AG04450 (cell line): ENCODE results near the gene CRIP3. TPM values are rescaled to one million over a fixed set of nuclear protein-coding genes. Genes with fewer than 3 reads are reported as not detected.

Source experiments
- CTCF ChIA-PET: fragments of 300-600, 350-600 bp; formaldehyde crosslinking; extraction: SDS; loops from one replicate; lab custom pipeline; 2022; ENCODE audit warnings: antibody characterized with exemption, inconsistent platforms; lab: Charles Lee
- POLR2A ChIA-PET: fragments of 350-600 bp; formaldehyde crosslinking; extraction: SDS; loops from one replicate; lab custom pipeline; 2021; ENCODE audit warnings: antibody characterized with exemption, inconsistent platforms; lab: Yijun Ruan, JAX
- DNase-seq: peaks from one replicate; pipeline ENCODE4 v3.0.0-alpha.2; 2011; ENCODE audit warnings: low read depth, low spot score
- H3K27ac ChIP-seq: one replicate; pipeline ENCODE4 v1.5.1; 2012; ENCODE audit warnings: low read depth, low read length, control low read depth
- H3K27me3 ChIP-seq: one replicate; pipeline ENCODE4 v1.6.0; 2012; ENCODE audit warnings: low read length; ENCODE audit not compliant: control insufficient read depth, insufficient read depth
- H3K4me3 ChIP-seq: 2 replicates; pipeline ENCODE4 v1.5.1; 2011; ENCODE audit warnings: mild to moderate bottlenecking, low read depth, low read length, control low read depth
- H3K9me3 ChIP-seq: 2 replicates; pipeline ENCODE4 v1.5.1; 2012; ENCODE audit warnings: low read length; ENCODE audit not compliant: control insufficient read depth, insufficient read depth
- CTCF ChIP-seq: IDR thresholded peaks from 2 replicates; pipeline ENCODE4 v1.5.1; 2011; ENCODE audit warnings: low read depth, low read length, control low read depth, inconsistent platforms
- polyA plus RNA-seq: library from polyadenylated mRNA; depleted of rRNA; stranded (reverse); fragments of >200 nt; gene quantifications from 2 replicates; pipeline ENCODE4 v1.2.3, GENCODE V29; 2011

Gene CRIP3
- polyA plus RNA-seq, 1 experiment = not detected

DNA sequence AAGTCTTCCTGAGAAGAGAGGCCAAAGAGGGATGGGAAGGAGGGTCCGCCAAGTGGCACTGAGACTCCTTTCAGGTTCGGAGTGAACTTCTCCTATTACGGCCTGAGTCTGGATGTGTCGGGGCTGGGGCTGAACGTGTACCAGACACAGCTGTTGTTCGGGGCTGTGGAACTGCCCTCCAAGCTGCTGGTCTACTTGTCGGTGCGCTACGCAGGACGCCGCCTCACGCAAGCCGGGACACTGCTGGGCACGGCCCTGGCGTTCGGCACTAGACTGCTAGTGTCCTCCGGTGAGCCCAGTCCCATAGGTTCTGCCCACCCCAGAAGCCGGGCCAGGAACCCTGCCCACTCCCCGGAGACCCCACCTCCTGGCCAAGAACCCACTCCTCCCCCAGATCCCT is 6.5 kb downstream of the CRIP3 start:
- H3K9me3 ChIP-seq = no peaks in the 10 kb centered on the region; the same call in 1 of the 2 replicates

GRCh38 chr6:43301081-43301870 is 7.3 kb downstream of the CRIP3 start:
- H3K27me3 ChIP-seq = peaks cover 57% of the 10 kb centered on the region
- no peak for TF ChIP-seq CTCF
- H3K4me3 ChIP-seq = no peak overlapping the region
- no peaks in the 10 kb centered on the region; the same call in 1 of the 2 replicates for H3K9me3 ChIP-seq
- CTCF ChIA-PET = no interaction called here
- H3K27ac ChIP-seq = no peak overlapping the region
- POLR2A ChIA-PET = no interaction called here
- DNase-seq = no peak

More for the DNA sequence above, 6.5 kb downstream of the CRIP3 start:
- no peak for DNase-seq
- ChIA-PET POLR2A (no interaction called here), CTCF (no interaction called here)
- Histone ChIP-seq H3K27ac (no peak overlapping the region), H3K27me3 (peaks cover 49% of the 10 kb centered on the region), H3K4me3 (no peak overlapping the region)
- no peak for TF ChIP-seq CTCF

DNA sequence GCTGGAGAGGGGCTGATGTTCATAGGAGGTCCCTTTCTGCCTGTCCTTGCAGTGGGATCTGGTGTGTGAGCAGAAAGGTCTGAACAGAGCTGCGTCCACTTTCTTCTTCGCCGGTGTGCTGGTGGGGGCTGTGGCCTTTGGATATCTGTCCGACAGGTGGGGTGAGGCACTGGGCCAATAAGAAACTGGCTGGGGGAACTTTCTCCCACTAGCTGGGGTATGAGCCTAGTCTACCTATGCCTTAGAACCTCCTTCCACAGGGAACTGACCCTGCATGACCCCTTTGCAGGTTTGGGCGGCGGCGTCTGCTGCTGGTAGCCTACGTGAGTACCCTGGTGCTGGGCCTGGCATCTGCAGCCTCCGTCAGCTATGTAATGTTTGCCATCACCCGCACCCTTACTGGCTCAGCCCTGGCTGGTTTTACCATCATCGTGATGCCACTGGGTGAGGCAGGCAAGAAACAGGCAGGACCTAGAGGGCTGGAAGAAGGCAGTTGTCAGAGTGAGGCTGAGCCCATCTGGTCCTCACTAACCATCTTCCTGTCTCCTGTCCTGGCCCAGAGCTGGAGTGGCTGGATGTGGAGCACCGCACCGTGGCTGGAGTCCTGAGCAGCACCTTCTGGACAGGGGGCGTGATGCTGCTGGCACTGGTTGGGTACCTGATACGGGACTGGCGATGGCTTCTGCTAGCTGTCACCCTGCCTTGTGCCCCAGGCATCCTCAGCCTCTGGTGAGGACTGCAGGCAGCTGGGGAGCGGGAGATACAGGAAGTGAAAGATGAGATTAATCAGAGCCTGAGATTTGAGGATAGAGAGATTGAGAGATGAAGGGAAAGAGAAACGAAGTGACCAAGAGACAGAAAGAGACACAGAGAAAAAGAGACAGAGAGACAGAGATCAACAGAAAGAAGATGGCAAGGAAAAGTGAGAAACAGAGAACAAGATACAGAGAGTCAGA is 9.0 kb downstream of the CRIP3 start:
- Histone ChIP-seq H3K4me3 (no peak overlapping the region), H3K9me3 (no peaks in the 10 kb centered on the region; the same call in 1 of the 2 replicates), H3K27me3 (peaks cover 60% of the 10 kb centered on the region), H3K27ac (no peak overlapping the region)
- CTCF ChIA-PET = interaction anchor here (1.2 kb wide), 1 partner anchor 71 kb away, joined by 3 read pairs; the partner anchor contains the start of gene DNPH1
- no peak for DNase-seq
- TF ChIP-seq CTCF = no peak
- POLR2A ChIA-PET = no interaction called here

DNA sequence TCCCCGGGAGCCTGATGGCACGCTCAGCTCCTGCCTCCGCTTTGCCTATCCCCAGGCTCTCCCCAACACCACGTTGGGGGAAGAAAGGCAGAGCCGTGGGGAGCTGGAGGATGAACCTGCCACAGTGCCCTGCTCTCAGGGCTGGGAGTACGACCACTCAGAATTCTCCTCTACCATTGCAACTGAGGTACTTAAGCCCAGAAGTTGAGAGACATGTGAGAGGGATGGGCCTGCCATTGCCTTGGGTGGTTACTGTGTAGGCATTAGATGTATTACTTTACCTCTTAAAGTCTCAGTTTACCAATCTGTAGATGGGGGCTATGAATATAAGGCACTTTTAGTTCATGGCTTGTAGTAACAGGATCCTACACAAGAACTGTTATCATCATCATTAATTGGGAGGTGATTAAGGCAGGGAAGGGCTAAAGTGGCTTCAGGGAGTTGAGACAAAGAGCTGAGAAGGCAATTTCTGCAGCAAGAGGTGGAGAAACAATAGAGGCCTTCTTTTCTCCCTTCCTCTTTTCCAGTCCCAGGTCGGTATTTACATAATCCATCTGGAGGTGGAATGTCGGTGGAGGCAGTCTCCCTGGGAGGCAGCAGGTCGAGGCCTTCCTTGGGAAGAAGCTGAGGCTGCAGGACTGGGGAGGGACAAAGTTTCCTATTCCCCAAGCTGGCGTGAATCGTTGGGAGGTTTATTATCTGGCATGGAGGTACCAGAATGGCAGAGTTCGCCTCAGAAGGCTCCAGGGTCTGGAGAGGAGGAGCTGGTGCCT is 9.9 kb downstream of the CRIP3 start:
- no peak for TF ChIP-seq CTCF
- Histone ChIP-seq H3K27ac (no peak overlapping the region), H3K27me3 (peaks cover 57% of the 10 kb centered on the region), H3K9me3 (no peaks in the 10 kb centered on the region; the same call in 1 of the 2 replicates), H3K4me3 (no peak overlapping the region)
- DNase-seq = no peak
- CTCF ChIA-PET = interaction anchor here (1.2 kb wide), 1 partner anchor 70 kb away, joined by 3 read pairs; the partner anchor contains the start of gene DNPH1
- POLR2A ChIA-PET = no interaction called here
